ENCODE results near the gene FRS2. TPM values are rescaled to one million over a fixed set of nuclear protein-coding genes. Genes with fewer than 3 reads are reported as not detected.

The FRS2 gene
- total RNA-seq, 1 experiment from 2014 or later, result 33.7 TPM

DNA sequence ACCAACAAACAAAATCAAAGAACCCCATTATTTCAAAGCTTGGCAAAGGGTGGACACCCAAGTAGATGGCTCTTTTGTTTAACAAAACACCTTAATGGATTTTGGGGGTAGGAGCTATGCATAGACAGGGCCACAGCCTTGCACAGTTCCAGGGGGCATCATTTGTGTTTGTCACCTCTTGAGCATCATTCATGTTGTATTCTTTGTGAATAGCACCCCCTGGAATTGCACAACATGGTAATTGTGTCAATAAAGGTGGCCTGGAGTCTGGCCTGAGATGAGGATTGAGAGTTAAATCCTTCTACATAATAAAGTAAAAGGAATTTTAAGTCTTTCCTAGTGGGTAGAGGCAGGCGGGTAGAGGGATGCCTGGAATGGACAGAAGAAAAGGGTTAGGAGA, 3.3 kb upstream of the FRS2 start:
- TF ChIP-seq, protein P1, sequence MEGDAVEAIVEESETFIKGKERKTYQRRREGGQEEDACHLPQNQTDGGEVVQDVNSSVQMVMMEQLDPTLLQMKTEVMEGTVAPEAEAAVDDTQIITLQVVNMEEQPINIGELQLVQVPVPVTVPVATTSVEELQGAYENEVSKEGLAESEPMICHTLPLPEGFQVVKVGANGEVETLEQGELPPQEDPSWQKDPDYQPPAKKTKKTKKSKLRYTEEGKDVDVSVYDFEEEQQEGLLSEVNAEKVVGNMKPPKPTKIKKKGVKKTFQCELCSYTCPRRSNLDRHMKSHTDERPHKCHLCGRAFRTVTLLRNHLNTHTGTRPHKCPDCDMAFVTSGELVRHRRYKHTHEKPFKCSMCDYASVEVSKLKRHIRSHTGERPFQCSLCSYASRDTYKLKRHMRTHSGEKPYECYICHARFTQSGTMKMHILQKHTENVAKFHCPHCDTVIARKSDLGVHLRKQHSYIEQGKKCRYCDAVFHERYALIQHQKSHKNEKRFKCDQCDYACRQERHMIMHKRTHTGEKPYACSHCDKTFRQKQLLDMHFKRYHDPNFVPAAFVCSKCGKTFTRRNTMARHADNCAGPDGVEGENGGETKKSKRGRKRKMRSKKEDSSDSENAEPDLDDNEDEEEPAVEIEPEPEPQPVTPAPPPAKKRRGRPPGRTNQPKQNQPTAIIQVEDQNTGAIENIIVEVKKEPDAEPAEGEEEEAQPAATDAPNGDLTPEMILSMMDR (conservative IDR thresholded peaks at IDR 0.05), result peak; percentile 16; the same call in 1 of the 3 replicates
- Histone ChIP-seq H3K14ac (ENCODE audit: insufficient read depth, low read length) (no peak overlapping the region), H3K4ac (ENCODE audit: low read depth, low read length) (no peak overlapping the region), H2AFZ (ENCODE audit: low read length) (no peak overlapping the region), H2AK5ac (ENCODE audit: insufficient read length, low read length) (no peak overlapping the region), H3K79me2 (ENCODE audit: insufficient read depth, low read length) (peaks cover 10% of the 10 kb centered on the region), H4K8ac (replicated peaks; ENCODE audit: insufficient read length, low read depth, low read length) (no peak overlapping the region), H3K9ac (ENCODE audit: extremely low read depth, insufficient read length, low read length) (no peak overlapping the region), H3K18ac (ENCODE audit: insufficient read length, low read depth, low read length) (no peak overlapping the region), H2BK12ac (ENCODE audit: insufficient read length, low read depth, low read length) (no peak overlapping the region), H4K5ac (ENCODE audit: insufficient read length, low read depth, low read length) (no peak overlapping the region), H3T11ph (ENCODE audit: low read length) (no peak overlapping the region), H3K9me3 (ENCODE audit: control insufficient read depth, low read depth, low read length) (no peaks in the 10 kb centered on the region), H3K4me2 (ENCODE audit: insufficient read depth, insufficient read length, low read length) (peak overlapping the region; percentile 8), H3K4me1 (ENCODE audit: insufficient read depth, low read length) (0 out of 2 replicates have a peak, but pooled peaks cover 4% of the 10 kb centered on the region), H2BK15ac (ENCODE audit: low read depth, low read length) (no peak overlapping the region), H3K27me3 (ENCODE audit: insufficient read depth, low read length) (no peaks in the 10 kb centered on the region), H4K91ac (ENCODE audit: insufficient read length, low read depth, low read length) (no peak overlapping the region), H2BK120ac (ENCODE audit: low read depth, low read length, poor library complexity, severe bottlenecking) (no peak overlapping the region), H2BK20ac (ENCODE audit: low read depth, low read length, poor library complexity, severe bottlenecking) (no peak overlapping the region), H3K23ac (ENCODE audit: insufficient read length, low read depth, low read length) (no peak overlapping the region), H2BK5ac (ENCODE audit: insufficient read length, low read length) (no peak overlapping the region), H3K23me2 (ENCODE audit: insufficient read length, low read depth, low read length, poor library complexity, severe bottlenecking) (peaks cover 4% of the 10 kb centered on the region), H3K79me1 (ENCODE audit: insufficient read depth, low read depth, low read length, poor library complexity, severe bottlenecking) (no peaks in the 10 kb centered on the region), H3K27ac (ENCODE audit: insufficient read length, low read depth, low read length) (no peak overlapping the region), H4K20me1 (ENCODE audit: control insufficient read depth, insufficient read depth, insufficient read length) (no peaks in the 10 kb centered on the region), H3K56ac (ENCODE audit: insufficient read length, low read depth, low read length) (no peak overlapping the region)
- H3K4me3 Mint-ChIP-seq, result peak overlapping the region; percentile 15 to 18; a peak in 2 of 5 replicates
- no CpG with 5 or more reads among the region's 1 CpG for WGBS (ENCODE audit: extremely low coverage, insufficient read length, low lambda C conversion rate)
- DNase-seq, result no peak
- H3K27ac Mint-ChIP-seq, result peak overlapping the region in 2 of 3 experiments; percentile 87 to 90; a peak in 3 of 7 replicates
- no peaks in the 10 kb centered on the region for H3K9me3 Mint-ChIP-seq
- H3K4me1 Mint-ChIP-seq, result peaks cover 39 to 52% of the 10 kb centered on the region in 2 experiments
- H3K27me3 Mint-ChIP-seq (ENCODE audit: low read depth), result no peaks in the 10 kb centered on the region
- H3K36me3 Mint-ChIP-seq (ENCODE audit: insufficient read depth in 1 of 3, low read depth in 3 of 3), result no peaks in the 10 kb centered on the region; a peak in 1 of 7 replicates
